ENCODE data around the gene SLC25A23.
"Not testable (repeated sequence)": the region's sequence is repeated elsewhere in the genome, so short reads cannot be mapped to it uniquely, and the experiment has no call there.

The SLC25A23 gene

DNA sequence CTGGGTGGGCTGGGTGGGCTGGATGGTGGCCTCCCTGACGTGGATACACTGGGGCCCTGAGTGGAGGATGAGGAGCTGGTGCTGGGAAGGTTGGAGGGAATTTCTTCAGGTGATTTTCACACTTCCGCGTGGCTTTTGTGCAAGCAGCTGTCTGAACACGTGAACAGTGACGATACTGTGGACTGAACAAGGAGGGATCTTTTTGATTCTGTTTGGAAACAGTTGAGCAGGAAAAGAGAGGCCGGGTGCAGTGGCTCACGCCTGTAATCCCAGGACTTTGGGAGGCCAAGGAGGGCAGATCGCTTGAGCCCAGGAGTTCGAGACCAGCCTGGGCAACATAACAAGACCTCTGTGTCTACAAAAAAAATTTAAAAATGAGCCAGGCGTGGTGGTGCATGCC, 57.5 kb downstream of the SLC25A23 start:
- no peaks in the 10 kb centered on the region for H4K20me1 ChIP-seq (ENCODE audit: insufficient read depth, low read length)
- H3F3A ChIP-seq (ENCODE audit: insufficient read depth, low read length) = no peaks in the 10 kb centered on the region
- H3K4me3 ChIP-seq (ENCODE audit: low read depth, low read length, poor library complexity, severe bottlenecking) = no peak overlapping the region
- no peak overlapping the region for H3K27ac ChIP-seq (ENCODE audit: low read depth, low read length, poor library complexity, severe bottlenecking)
- TF ChIP-seq EZH2 (IDR thresholded peaks at IDR 0.05; ENCODE audit: borderline replicate concordance, low read length) = no peak
- TF ChIP-seq, protein P1, sequence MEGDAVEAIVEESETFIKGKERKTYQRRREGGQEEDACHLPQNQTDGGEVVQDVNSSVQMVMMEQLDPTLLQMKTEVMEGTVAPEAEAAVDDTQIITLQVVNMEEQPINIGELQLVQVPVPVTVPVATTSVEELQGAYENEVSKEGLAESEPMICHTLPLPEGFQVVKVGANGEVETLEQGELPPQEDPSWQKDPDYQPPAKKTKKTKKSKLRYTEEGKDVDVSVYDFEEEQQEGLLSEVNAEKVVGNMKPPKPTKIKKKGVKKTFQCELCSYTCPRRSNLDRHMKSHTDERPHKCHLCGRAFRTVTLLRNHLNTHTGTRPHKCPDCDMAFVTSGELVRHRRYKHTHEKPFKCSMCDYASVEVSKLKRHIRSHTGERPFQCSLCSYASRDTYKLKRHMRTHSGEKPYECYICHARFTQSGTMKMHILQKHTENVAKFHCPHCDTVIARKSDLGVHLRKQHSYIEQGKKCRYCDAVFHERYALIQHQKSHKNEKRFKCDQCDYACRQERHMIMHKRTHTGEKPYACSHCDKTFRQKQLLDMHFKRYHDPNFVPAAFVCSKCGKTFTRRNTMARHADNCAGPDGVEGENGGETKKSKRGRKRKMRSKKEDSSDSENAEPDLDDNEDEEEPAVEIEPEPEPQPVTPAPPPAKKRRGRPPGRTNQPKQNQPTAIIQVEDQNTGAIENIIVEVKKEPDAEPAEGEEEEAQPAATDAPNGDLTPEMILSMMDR (IDR thresholded peaks at IDR 0.05; ENCODE audit: low read length) = no peak
- no peaks in the 10 kb centered on the region; the same call in 1 of the 2 replicates for H3K27me3 ChIP-seq (ENCODE audit: insufficient read depth, low read length)
- H3K9me2 ChIP-seq (ENCODE audit: low read depth, low read length) = no peaks in the 10 kb centered on the region
- H3K4me2 ChIP-seq (ENCODE audit: low read length) = no peak overlapping the region
- no peaks in the 10 kb centered on the region for H3K79me2 ChIP-seq (ENCODE audit: insufficient read depth, low read length)
- no peak overlapping the region for H2AFZ ChIP-seq (ENCODE audit: low read length)
- H3K4me1 ChIP-seq (ENCODE audit: insufficient read depth, low read length, severe bottlenecking) = no peaks in the 10 kb centered on the region
- no peaks in the 10 kb centered on the region; the same call in 1 of the 2 replicates for H3K36me3 ChIP-seq (ENCODE audit: insufficient read depth, low read length)
- no peaks in the 10 kb centered on the region for H3K9me3 ChIP-seq (ENCODE audit: low read length)
- H3K9ac ChIP-seq (ENCODE audit: low read length) = no peak overlapping the region

DNA sequence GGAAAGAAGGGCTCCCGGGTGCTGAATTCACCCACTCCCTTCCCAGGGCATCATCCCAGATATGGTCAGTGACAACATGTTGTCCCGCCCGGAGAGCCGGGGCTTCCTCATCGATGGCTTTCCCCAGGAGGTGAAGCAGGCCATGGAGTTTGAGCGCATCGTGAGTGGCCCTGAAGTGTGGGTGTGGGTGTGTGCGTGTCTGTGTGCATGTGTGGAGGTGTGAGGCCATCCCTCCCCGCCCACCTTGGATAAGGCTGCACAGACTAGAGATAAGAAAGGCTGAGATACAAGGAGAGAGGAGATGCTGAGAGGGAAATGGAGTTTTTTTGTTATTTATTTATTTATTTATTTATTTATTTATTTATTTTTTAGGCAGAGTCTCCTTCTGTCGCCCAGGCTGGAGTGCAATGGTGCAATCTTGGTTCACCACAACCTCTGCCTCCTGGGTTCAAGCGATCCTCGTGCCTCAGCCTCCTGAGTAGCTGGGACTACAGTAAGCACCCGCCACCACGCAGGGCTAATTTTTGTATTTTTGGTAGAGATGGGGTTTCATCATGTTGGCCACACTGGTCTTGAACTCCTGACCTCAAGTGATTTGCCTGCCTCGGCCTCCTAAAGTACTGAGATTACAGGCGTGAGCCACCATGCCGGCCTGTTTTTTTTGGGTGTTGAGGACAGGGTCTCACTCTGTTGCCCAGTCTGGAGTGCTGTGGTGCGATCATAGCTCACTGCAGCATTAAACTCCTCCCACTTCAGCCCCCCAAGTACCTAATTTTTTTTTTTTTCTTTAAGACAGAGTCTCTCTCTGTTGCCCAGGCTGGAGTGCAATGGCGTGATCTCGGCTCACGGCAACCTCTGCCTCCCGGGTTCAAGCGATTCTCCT, 59.3 kb downstream of the SLC25A23 start:
- H3K9me3 ChIP-seq (ENCODE audit: low read length); H3K9ac ChIP-seq (ENCODE audit: low read length); H3K4me3 ChIP-seq (ENCODE audit: low read depth, low read length, poor library complexity, severe bottlenecking): not testable (repeated sequence)

DNA sequence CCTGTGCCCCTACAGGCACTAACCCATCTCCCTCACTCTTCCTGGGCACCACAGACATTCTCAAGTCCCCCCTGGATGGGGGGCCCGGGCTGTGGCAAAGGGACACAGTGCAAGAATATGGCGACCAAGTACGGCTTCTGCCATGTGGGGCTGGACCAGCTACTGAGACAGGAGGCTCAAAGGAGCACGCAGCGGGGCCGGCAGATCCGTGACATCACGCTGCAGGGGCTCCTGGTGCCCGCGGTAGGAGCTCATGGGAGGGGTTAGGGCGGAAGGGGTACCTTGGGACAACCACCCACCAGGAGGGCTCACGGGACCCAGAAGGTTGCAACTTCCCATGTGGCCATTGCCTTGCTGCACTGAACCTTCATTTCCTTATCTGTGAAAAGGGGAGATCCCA, 63.3 kb downstream of the SLC25A23 start:
- Histone ChIP-seq H3K9me3 (ENCODE audit: low read length) (no peaks in the 10 kb centered on the region), H3K79me2 (ENCODE audit: insufficient read depth, low read length) (peaks cover 5% of the 10 kb centered on the region; the same call in 1 of the 2 replicates), H3K27me3 (ENCODE audit: insufficient read depth, low read length) (no peaks in the 10 kb centered on the region; the same call in 1 of the 2 replicates), H3K36me3 (ENCODE audit: insufficient read depth, low read length) (peaks cover 4% of the 10 kb centered on the region), H3F3A (ENCODE audit: insufficient read depth, low read length) (no peaks in the 10 kb centered on the region; the same call in 1 of the 2 replicates), H3K4me2 (ENCODE audit: low read length) (no peak overlapping the region), H3K4me3 (ENCODE audit: low read depth, low read length, poor library complexity, severe bottlenecking) (no peak overlapping the region), H4K20me1 (ENCODE audit: insufficient read depth, low read length) (no peaks in the 10 kb centered on the region), H3K9me2 (ENCODE audit: low read depth, low read length) (no peaks in the 10 kb centered on the region), H3K9ac (ENCODE audit: low read length) (no peak overlapping the region), H3K27ac (ENCODE audit: low read depth, low read length, poor library complexity, severe bottlenecking) (no peak overlapping the region), H2AFZ (ENCODE audit: low read length) (no peak overlapping the region), H3K4me1 (ENCODE audit: insufficient read depth, low read length, severe bottlenecking) (peaks cover 16% of the 10 kb centered on the region)
- TF ChIP-seq, protein P1 (IDR thresholded peaks at IDR 0.05; ENCODE audit: low read length) = no peak
- TF ChIP-seq EZH2 (IDR thresholded peaks at IDR 0.05; ENCODE audit: borderline replicate concordance, low read length) = no peak

More for the DNA sequence above, 59.3 kb downstream of the SLC25A23 start:
- H3K36me3 ChIP-seq (ENCODE audit: insufficient read depth, low read length); H3F3A ChIP-seq (ENCODE audit: insufficient read depth, low read length); H2AFZ ChIP-seq (ENCODE audit: low read length); H3K4me2 ChIP-seq (ENCODE audit: low read length); H3K9me2 ChIP-seq (ENCODE audit: low read depth, low read length); H3K27ac ChIP-seq (ENCODE audit: low read depth, low read length, poor library complexity, severe bottlenecking); H4K20me1 ChIP-seq (ENCODE audit: insufficient read depth, low read length); H3K27me3 ChIP-seq (ENCODE audit: insufficient read depth, low read length); H3K4me1 ChIP-seq (ENCODE audit: insufficient read depth, low read length, severe bottlenecking); H3K79me2 ChIP-seq (ENCODE audit: insufficient read depth, low read length): not testable (repeated sequence)

Measured in OCI-LY1 (cell line).